ENCODE results near the gene TMEM131. TPM values are rescaled to one million over a fixed set of nuclear protein-coding genes. Genes with fewer than 3 reads are reported as not detected.

The TMEM131 gene
- total and polyA plus RNA-seq, 2 of the 8 experiments (the other 6 are each of a cell fraction or from before 2014, with no cell fraction given), result 9.7 to 22.9 TPM

DNA sequence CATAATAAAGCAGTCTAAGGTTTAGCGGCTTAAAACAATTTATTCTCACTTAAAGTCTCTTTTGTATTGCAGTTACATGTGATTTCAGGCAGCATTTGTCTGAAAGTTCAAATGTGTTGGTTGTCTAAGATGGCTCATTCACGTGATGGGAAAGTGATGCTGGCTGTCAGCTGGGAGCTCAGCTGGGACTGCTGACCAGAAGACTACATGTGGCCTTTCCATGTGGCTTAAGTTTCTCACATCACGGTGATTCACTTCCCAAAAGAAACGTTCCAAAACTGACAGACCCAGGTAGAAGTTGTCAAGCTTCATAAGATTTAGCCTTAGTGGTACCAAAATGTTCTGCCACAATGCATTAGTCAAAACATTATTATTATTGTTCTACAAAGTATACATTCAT, 76.9 kb downstream of the TMEM131 start (continued):
- TF ChIP-seq, protein P1, sequence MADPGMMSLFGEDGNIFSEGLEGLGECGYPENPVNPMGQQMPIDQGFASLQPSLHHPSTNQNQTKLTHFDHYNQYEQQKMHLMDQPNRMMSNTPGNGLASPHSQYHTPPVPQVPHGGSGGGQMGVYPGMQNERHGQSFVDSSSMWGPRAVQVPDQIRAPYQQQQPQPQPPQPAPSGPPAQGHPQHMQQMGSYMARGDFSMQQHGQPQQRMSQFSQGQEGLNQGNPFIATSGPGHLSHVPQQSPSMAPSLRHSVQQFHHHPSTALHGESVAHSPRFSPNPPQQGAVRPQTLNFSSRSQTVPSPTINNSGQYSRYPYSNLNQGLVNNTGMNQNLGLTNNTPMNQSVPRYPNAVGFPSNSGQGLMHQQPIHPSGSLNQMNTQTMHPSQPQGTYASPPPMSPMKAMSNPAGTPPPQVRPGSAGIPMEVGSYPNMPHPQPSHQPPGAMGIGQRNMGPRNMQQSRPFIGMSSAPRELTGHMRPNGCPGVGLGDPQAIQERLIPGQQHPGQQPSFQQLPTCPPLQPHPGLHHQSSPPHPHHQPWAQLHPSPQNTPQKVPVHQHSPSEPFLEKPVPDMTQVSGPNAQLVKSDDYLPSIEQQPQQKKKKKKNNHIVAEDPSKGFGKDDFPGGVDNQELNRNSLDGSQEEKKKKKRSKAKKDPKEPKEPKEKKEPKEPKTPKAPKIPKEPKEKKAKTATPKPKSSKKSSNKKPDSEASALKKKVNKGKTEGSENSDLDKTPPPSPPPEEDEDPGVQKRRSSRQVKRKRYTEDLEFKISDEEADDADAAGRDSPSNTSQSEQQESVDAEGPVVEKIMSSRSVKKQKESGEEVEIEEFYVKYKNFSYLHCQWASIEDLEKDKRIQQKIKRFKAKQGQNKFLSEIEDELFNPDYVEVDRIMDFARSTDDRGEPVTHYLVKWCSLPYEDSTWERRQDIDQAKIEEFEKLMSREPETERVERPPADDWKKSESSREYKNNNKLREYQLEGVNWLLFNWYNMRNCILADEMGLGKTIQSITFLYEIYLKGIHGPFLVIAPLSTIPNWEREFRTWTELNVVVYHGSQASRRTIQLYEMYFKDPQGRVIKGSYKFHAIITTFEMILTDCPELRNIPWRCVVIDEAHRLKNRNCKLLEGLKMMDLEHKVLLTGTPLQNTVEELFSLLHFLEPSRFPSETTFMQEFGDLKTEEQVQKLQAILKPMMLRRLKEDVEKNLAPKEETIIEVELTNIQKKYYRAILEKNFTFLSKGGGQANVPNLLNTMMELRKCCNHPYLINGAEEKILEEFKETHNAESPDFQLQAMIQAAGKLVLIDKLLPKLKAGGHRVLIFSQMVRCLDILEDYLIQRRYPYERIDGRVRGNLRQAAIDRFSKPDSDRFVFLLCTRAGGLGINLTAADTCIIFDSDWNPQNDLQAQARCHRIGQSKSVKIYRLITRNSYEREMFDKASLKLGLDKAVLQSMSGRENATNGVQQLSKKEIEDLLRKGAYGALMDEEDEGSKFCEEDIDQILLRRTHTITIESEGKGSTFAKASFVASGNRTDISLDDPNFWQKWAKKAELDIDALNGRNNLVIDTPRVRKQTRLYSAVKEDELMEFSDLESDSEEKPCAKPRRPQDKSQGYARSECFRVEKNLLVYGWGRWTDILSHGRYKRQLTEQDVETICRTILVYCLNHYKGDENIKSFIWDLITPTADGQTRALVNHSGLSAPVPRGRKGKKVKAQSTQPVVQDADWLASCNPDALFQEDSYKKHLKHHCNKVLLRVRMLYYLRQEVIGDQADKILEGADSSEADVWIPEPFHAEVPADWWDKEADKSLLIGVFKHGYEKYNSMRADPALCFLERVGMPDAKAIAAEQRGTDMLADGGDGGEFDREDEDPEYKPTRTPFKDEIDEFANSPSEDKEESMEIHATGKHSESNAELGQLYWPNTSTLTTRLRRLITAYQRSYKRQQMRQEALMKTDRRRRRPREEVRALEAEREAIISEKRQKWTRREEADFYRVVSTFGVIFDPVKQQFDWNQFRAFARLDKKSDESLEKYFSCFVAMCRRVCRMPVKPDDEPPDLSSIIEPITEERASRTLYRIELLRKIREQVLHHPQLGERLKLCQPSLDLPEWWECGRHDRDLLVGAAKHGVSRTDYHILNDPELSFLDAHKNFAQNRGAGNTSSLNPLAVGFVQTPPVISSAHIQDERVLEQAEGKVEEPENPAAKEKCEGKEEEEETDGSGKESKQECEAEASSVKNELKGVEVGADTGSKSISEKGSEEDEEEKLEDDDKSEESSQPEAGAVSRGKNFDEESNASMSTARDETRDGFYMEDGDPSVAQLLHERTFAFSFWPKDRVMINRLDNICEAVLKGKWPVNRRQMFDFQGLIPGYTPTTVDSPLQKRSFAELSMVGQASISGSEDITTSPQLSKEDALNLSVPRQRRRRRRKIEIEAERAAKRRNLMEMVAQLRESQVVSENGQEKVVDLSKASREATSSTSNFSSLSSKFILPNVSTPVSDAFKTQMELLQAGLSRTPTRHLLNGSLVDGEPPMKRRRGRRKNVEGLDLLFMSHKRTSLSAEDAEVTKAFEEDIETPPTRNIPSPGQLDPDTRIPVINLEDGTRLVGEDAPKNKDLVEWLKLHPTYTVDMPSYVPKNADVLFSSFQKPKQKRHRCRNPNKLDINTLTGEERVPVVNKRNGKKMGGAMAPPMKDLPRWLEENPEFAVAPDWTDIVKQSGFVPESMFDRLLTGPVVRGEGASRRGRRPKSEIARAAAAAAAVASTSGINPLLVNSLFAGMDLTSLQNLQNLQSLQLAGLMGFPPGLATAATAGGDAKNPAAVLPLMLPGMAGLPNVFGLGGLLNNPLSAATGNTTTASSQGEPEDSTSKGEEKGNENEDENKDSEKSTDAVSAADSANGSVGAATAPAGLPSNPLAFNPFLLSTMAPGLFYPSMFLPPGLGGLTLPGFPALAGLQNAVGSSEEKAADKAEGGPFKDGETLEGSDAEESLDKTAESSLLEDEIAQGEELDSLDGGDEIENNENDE (IDR thresholded peaks at IDR 0.05; ENCODE audit: insufficient replicate concordance, low read length), result no peak
- TF ChIP-seq, protein P2, sequence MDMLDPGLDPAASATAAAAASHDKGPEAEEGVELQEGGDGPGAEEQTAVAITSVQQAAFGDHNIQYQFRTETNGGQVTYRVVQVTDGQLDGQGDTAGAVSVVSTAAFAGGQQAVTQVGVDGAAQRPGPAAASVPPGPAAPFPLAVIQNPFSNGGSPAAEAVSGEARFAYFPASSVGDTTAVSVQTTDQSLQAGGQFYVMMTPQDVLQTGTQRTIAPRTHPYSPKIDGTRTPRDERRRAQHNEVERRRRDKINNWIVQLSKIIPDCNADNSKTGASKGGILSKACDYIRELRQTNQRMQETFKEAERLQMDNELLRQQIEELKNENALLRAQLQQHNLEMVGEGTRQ (IDR thresholded peaks at IDR 0.05; ENCODE audit: low read length), result no peak
- no peak for TF ChIP-seq TBP (IDR thresholded peaks at IDR 0.05; ENCODE audit: low read depth, low read length)

Measured in H1 (cell line).